Naive thymus-derived CD8-positive, alpha-beta T cell (primary cell): Measurements from ENCODE around the gene ITGA1. TPM values are rescaled to one million over a fixed set of nuclear protein-coding genes. Genes with fewer than 3 reads are reported as not detected.
"Not testable (repeated sequence)": the region's sequence is repeated elsewhere in the genome, so short reads cannot be mapped to it uniquely, and the experiment has no call there.

Experiments used
- ATAC-seq, 2 donors: fragments of 150-1000 bp; cut with Tn5 transposase in 1 of 2; sonication (Bioruptor Pico), chemical (Tn5 transposase) in 1 of 2; 1 replicate in 1 of 2; 2 replicates in 1 of 2; pipeline ENCODE4 v1.10.0; 2021; ENCODE audit warnings: mild to moderate bottlenecking in 2 of 2, moderate library complexity in 2 of 2
- POLR2A ChIA-PET: fragments of 350-600 bp; sonication (Branson Sonifier 250); formaldehyde crosslinking; loops from one replicate; lab custom pipeline; 2021; ENCODE audit warnings: antibody characterized with exemption; lab: Charles Lee
- DNase-seq, 10 donors: peaks; one replicate each; pipeline versions ENCODE4 v3.0.0 to v3.0.0-alpha.2; 2020 to 2022
- H3K27ac Mint-ChIP-seq, 10 donors: one replicate each; pipeline ENCODE4 v1.8.0; 2020 to 2022; ENCODE audit warnings: mild to moderate bottlenecking in 10 of 10, mixed read lengths in 10 of 10, moderate library complexity in 4 of 10, inconsistent platforms in 1 of 10
- H3K27me3 Mint-ChIP-seq, 5 donors: one replicate each; pipeline ENCODE4 v1.8.0; 2021 to 2022; ENCODE audit warnings: mixed read lengths in 5 of 5
- H3K36me3 Mint-ChIP-seq, 3 donors: one replicate each; pipeline ENCODE4 v1.8.0; 2020 to 2022; ENCODE audit warnings: mixed read lengths in 3 of 3, mild to moderate bottlenecking in 2 of 3, inconsistent platforms in 1 of 3
- H3K4me1 Mint-ChIP-seq, 4 donors: one replicate each; pipeline ENCODE4 v1.8.0; 2021 to 2022; ENCODE audit warnings: mixed read lengths in 4 of 4
- H3K4me3 Mint-ChIP-seq, 10 donors: one replicate each; pipeline ENCODE4 v1.8.0; 2020 to 2022; ENCODE audit warnings: mild to moderate bottlenecking in 10 of 10, mixed read lengths in 10 of 10, moderate library complexity in 6 of 10, inconsistent platforms in 1 of 10
- H3K9me3 Mint-ChIP-seq, 9 donors: one replicate each; pipeline ENCODE4 v1.8.0; 2020 to 2022; ENCODE audit warnings: mixed read lengths in 9 of 9, mild to moderate bottlenecking in 3 of 9, inconsistent platforms in 1 of 9, moderate library complexity in 1 of 9
- polyA plus RNA-seq, 3 donors: library from polyadenylated mRNA; unstranded; fragments of 300-500 nt; fragmentation: Illumina TruSeq; gene quantifications; one replicate each; pipeline ENCODE4 v1.2.3, GENCODE V29; 2021
- total RNA-seq, 8 experiments: library from RNA in 2 of 8; stranded (reverse) in 2 of 8; gene quantifications; one replicate each; pipeline ENCODE4 v1.2.3 and lab custom pipeline; 2021 to 2026

Gene ITGA1
- total and polyA plus RNA-seq, 5 experiments from 2014 or later, result 0.27 to 4.6 (median 1.1) TPM

- H3K27me3 Mint-ChIP-seq, result peaks cover 0 to 4% (median 2%) of the 10 kb centered on the region in 5 donors
- ATAC-seq (no peak), DNase-seq (no peak)
- H3K9me3 Mint-ChIP-seq, result peaks cover 0 to 6% (median 0%) of the 10 kb centered on the region in 9 donors
- H3K36me3 Mint-ChIP-seq, result peaks cover 0 to 2% (median 0%) of the 10 kb centered on the region in 3 donors
- POLR2A ChIA-PET, result no interaction called here
- no peaks in the 10 kb centered on the region for H3K4me1 Mint-ChIP-seq
- H3K4me3 Mint-ChIP-seq, result no peak overlapping the region
- H3K27ac Mint-ChIP-seq, result no peak overlapping the region
Observed at GRCh38 chr5:52961274-52961681, 173.6 kb downstream of the ITGA1 start.

- ATAC-seq, result no peak
- Mint-ChIP-seq H3K36me3 (peaks cover 0 to 5% (median 4%) of the 10 kb centered on the region in 3 donors), H3K9me3 (peaks cover 0 to 23% (median 4%) of the 10 kb centered on the region in 9 donors), H3K4me1 (no peaks in the 10 kb centered on the region), H3K4me3 (no peak overlapping the region), H3K27ac (no peak overlapping the region), H3K27me3 (peaks cover 0 to 5% (median 4%) of the 10 kb centered on the region in 5 donors)
- DNase-seq, result no peak
- POLR2A ChIA-PET, result no interaction called here
Observed at GRCh38 chr5:52963636-52964035, 175.9 kb downstream of the ITGA1 start.

- Mint-ChIP-seq H3K4me1 (no peaks in the 10 kb centered on the region), H3K4me3 (no peak overlapping the region), H3K27ac (no peak overlapping the region), H3K36me3 (peaks cover 0 to 10% (median 9%) of the 10 kb centered on the region in 3 donors), H3K27me3 (peaks cover 0 to 10% (median 7%) of the 10 kb centered on the region in 5 donors), H3K9me3 (peaks cover 2 to 28% (median 9%) of the 10 kb centered on the region in 9 donors)
- ATAC-seq (no peak), DNase-seq (no peak)
- POLR2A ChIA-PET, result no interaction called here
Observed at GRCh38 chr5:52964138-52964537, 176.4 kb downstream of the ITGA1 start.

- Mint-ChIP-seq H3K27me3 (peaks cover 14 to 35% (median 19%) of the 10 kb centered on the region in 5 donors), H3K9me3 (peaks cover 0 to 32% (median 13%) of the 10 kb centered on the region in 9 donors)
- POLR2A ChIA-PET, H3K27ac Mint-ChIP-seq, H3K4me1 Mint-ChIP-seq, DNase-seq, H3K4me3 Mint-ChIP-seq, ATAC-seq, H3K36me3 Mint-ChIP-seq: not testable (repeated sequence)
Observed at GRCh38 chr5:52976157-52976556, 188.4 kb downstream of the ITGA1 start.

GRCh38 chr5:52977264-52977897 lies 189.7 kb downstream of the ITGA1 start:
- H3K27ac Mint-ChIP-seq, result no peak overlapping the region
- POLR2A ChIA-PET, result no interaction called here
- H3K4me3 Mint-ChIP-seq, result no peak overlapping the region
- peaks cover 0 to 27% (median 10%) of the 10 kb centered on the region in 9 donors for H3K9me3 Mint-ChIP-seq
- H3K36me3 Mint-ChIP-seq, result peaks cover 0 to 7% (median 5%) of the 10 kb centered on the region in 3 donors
- H3K4me1 Mint-ChIP-seq, result no peaks in the 10 kb centered on the region
- peaks cover 14 to 47% (median 23%) of the 10 kb centered on the region in 5 donors for H3K27me3 Mint-ChIP-seq
- DNase-seq, result no peak
- no peak for ATAC-seq

GRCh38 chr5:52981507-52981906 lies 193.8 kb downstream of the ITGA1 start:
- no peak overlapping the region for H3K4me3 Mint-ChIP-seq
- H3K27me3 Mint-ChIP-seq, result peaks cover 17 to 67% (median 26%) of the 10 kb centered on the region in 5 donors
- no peaks in the 10 kb centered on the region for H3K4me1 Mint-ChIP-seq
- POLR2A ChIA-PET, result no interaction called here
- ATAC-seq, result no peak
- H3K36me3 Mint-ChIP-seq, result peaks cover 0 to 5% (median 0%) of the 10 kb centered on the region in 3 donors
- H3K27ac Mint-ChIP-seq, result no peak overlapping the region
- peaks cover 0 to 20% (median 8%) of the 10 kb centered on the region in 9 donors for H3K9me3 Mint-ChIP-seq
- DNase-seq, result no peak

- POLR2A ChIA-PET, result no interaction called here
- DNase-seq (no peak), ATAC-seq (no peak)
- Mint-ChIP-seq H3K9me3 (peaks cover 0 to 6% (median 0%) of the 10 kb centered on the region in 9 donors), H3K4me1 (peaks cover 2 to 15% (median 4%) of the 10 kb centered on the region in 4 donors), H3K27me3 (peaks cover 19 to 81% (median 36%) of the 10 kb centered on the region in 5 donors), H3K27ac (no peak overlapping the region), H3K36me3 (no peaks in the 10 kb centered on the region), H3K4me3 (no peak overlapping the region)
Observed at GRCh38 chr5:52983731-52984636, 196.3 kb downstream of the ITGA1 start.

GRCh38 chr5:52985306-52985705 lies 197.6 kb downstream of the ITGA1 start:
- Mint-ChIP-seq H3K4me3 (no peak overlapping the region), H3K9me3 (no peaks in the 10 kb centered on the region), H3K4me1 (peaks cover 4 to 21% (median 11%) of the 10 kb centered on the region in 4 donors), H3K27me3 (peaks cover 16 to 71% (median 41%) of the 10 kb centered on the region in 5 donors), H3K36me3 (no peaks in the 10 kb centered on the region), H3K27ac (no peak overlapping the region)
- no peak for ATAC-seq
- POLR2A ChIA-PET, result no interaction called here
- DNase-seq, result no peak

- Mint-ChIP-seq H3K9me3 (no peaks in the 10 kb centered on the region), H3K27ac (peak overlapping the region in 2 of 10 donors; percentile 30 to 49), H3K36me3 (no peaks in the 10 kb centered on the region), H3K4me1 (peaks cover 4 to 21% (median 11%) of the 10 kb centered on the region in 4 donors), H3K4me3 (peak overlapping the region in 6 of 10 donors; percentile 35 to 84 (median 70)), H3K27me3 (peaks cover 15 to 57% (median 46%) of the 10 kb centered on the region in 5 donors)
- DNase-seq (no peak), ATAC-seq (no peak)
- POLR2A ChIA-PET, result no interaction called here
Observed at GRCh38 chr5:52987711-52988331, 200.1 kb downstream of the ITGA1 start.

- DNase-seq (no peak), ATAC-seq (no peak)
- POLR2A ChIA-PET, result no interaction called here
- H3K4me1 Mint-ChIP-seq, result peaks cover 4 to 21% (median 11%) of the 10 kb centered on the region in 4 donors
- H3K4me3 Mint-ChIP-seq, result peak overlapping the region; percentile 46 to 84 (median 69)
- peaks cover 12 to 55% (median 41%) of the 10 kb centered on the region in 5 donors for H3K27me3 Mint-ChIP-seq
- H3K27ac Mint-ChIP-seq, result peak overlapping the region in 3 of 10 donors; percentile 2 to 49 (median 15)
- H3K36me3 Mint-ChIP-seq, result no peaks in the 10 kb centered on the region
- H3K9me3 Mint-ChIP-seq, result no peaks in the 10 kb centered on the region
Observed at GRCh38 chr5:52988335-52989024, 200.8 kb downstream of the ITGA1 start.

GRCh38 chr5:52989025-52989780 lies 201.5 kb downstream of the ITGA1 start, which contains the start of gene ITGA2:
Gene ITGA2, plus strand, starts transcription at chr5:52989352. Its CDS starts 117 bp downstream, at chr5:52989469.
- no peaks in the 10 kb centered on the region for H3K9me3 Mint-ChIP-seq
- peak within 1 kb of the TSS; percentile 67 to 84 (median 76) for H3K4me3 Mint-ChIP-seq
- H3K4me1 Mint-ChIP-seq, result peaks cover 4 to 21% (median 11%) of the 10 kb centered on the region in 4 donors
- ATAC-seq, result peak; percentile 58 to 65
- POLR2A ChIA-PET, result interaction anchor here (1.0 kb wide), 1 partner anchor 80 kb away, joined by 3 read pairs; no protein-coding TSS in a partner anchor
- DNase-seq, result peak in 4 of 10 donors; percentile 10 to 27 (median 18)
- H3K27ac Mint-ChIP-seq, result peak within 1 kb of the TSS in 4 of 10 donors; percentile 2 to 49 (median 14)
- H3K27me3 Mint-ChIP-seq, result peaks cover 12 to 48% (median 42%) of the 10 kb centered on the region in 5 donors
- H3K36me3 Mint-ChIP-seq, result no peaks in the 10 kb centered on the region
